OCI-LY3 (cell line): ENCODE measurements around the gene ANKS4B.
"Not testable (repeated sequence)": the region's sequence is repeated elsewhere in the genome, so short reads cannot be mapped to it uniquely, and the experiment has no call there.

ENCODE experiments used
- H2AFZ ChIP-seq: fragments of 200-600, 300-600 bp; shearing (Covaris generic); 2 replicates; pipeline ENCODE4 v1.6.0; 2014; ENCODE audit warnings: antibody characterized with exemption, low read depth, low read length
- H3K27ac ChIP-seq: fragments of 200-600, 300-600 bp; sonication (generic); 2 replicates; pipeline ENCODE4 v1.5.1; 2014; ENCODE audit warnings: mild to moderate bottlenecking, low read length, moderate library complexity, mixed read lengths
- H3K27me3 ChIP-seq: fragments of 200-600, 300-600 bp; sonication (generic); 2 replicates; pipeline ENCODE4 v1.6.1; 2014; ENCODE audit warnings: low read depth, low read length, mixed read lengths
- H3K36me3 ChIP-seq: fragments of 200-600, 300-600 bp; sonication (generic); replicated peaks from 2 replicates; pipeline ENCODE3; 2014; ENCODE audit warnings: low read depth, low read length, mixed read lengths
- H3K4me1 ChIP-seq: fragments of 300-600, 200-600 bp; sonication (generic); 2 replicates; pipeline ENCODE4 v1.6.1; 2014; ENCODE audit warnings: low read length, mixed read lengths
- H3K4me2 ChIP-seq: fragments of 200-600, 300-600 bp; sonication (generic); 2 replicates; pipeline ENCODE4 v1.6.1; 2014; ENCODE audit warnings: low read length, mixed read lengths
- H3K4me3 ChIP-seq: fragments of 300-600, 200-600 bp; sonication (generic); 2 replicates; pipeline ENCODE4 v1.5.1; 2014; ENCODE audit warnings: antibody characterized with exemption, mild to moderate bottlenecking, low read length, moderate library complexity
- H3K79me2 ChIP-seq: fragments of 300-600, 200-600 bp; shearing (Covaris generic); 2 replicates; pipeline ENCODE4 v1.6.1; 2014; ENCODE audit warnings: mild to moderate bottlenecking, low read length, mixed read lengths
- H3K9ac ChIP-seq: fragments of 300-600, 200-600 bp; shearing (Covaris generic); 2 replicates; pipeline ENCODE4 v1.6.0; 2014; ENCODE audit warnings: mild to moderate bottlenecking, low read length, moderate library complexity
- H3K9me3 ChIP-seq: fragments of 200-600, 300-600 bp; shearing (Covaris generic); 2 replicates; pipeline ENCODE4 v1.6.1; 2014; ENCODE audit warnings: low read length, mixed read lengths; ENCODE audit not compliant: insufficient read depth
- H4K20me1 ChIP-seq: fragments of 200-600, 300-600 bp; sonication (generic); 2 replicates; pipeline ENCODE4 v1.6.1; 2016; ENCODE audit warnings: low read length, mixed read lengths; ENCODE audit not compliant: insufficient read depth
- EZH2phosphoT487 ChIP-seq: fragments of 200-600 bp; shearing (Covaris generic); IDR thresholded peaks from 2 replicates; pipeline ENCODE4 v1.6.1; 2018; ENCODE audit warnings: antibody characterized with exemption, mixed run types, low read depth
- TF ChIP-seq, protein P1 (sequence below): fragments of 200-600, 300-600 bp; sonication (generic); IDR thresholded peaks from 2 replicates; pipeline ENCODE4 v1.5.1; 2014; ENCODE audit warnings: antibody characterized with exemption, low read length, low read depth

ANKS4B gene

DNA sequence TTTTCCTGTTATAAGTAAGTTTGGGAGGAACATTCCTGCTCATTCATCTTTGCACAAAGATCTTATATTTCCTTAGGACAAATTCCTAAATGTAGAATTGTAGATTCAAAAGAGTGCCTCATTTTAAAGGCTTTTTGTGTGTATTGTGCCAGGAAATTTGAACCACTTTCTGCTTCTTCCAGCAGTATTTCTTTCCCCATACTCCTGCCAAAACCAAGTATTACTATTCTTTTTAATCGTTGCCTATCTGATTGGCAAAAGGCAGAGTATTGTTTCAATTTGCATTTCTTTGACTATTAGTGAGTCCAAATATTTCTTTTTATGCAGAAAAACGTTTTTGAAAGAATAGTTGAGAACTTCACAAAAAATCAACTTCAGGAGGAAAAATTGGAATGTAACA lies 9.3 kb downstream of the ANKS4B start:
- Histone ChIP-seq H3K27me3 (peaks cover 7% of the 10 kb centered on the region; the same call in 1 of the 2 replicates), H3K4me1 (no peaks in the 10 kb centered on the region), H3K79me2 (no peaks in the 10 kb centered on the region), H3K4me3 (no peak overlapping the region), H3K27ac (no peak overlapping the region), H3K9ac (no peak overlapping the region), H2AFZ (no peak overlapping the region), H3K9me3 (no peaks in the 10 kb centered on the region), H4K20me1 (no peaks in the 10 kb centered on the region), H3K36me3 (no peaks in the 10 kb centered on the region), H3K4me2 (no peak overlapping the region)
- TF ChIP-seq EZH2phosphoT487, result no peak
- TF ChIP-seq, protein P1, sequence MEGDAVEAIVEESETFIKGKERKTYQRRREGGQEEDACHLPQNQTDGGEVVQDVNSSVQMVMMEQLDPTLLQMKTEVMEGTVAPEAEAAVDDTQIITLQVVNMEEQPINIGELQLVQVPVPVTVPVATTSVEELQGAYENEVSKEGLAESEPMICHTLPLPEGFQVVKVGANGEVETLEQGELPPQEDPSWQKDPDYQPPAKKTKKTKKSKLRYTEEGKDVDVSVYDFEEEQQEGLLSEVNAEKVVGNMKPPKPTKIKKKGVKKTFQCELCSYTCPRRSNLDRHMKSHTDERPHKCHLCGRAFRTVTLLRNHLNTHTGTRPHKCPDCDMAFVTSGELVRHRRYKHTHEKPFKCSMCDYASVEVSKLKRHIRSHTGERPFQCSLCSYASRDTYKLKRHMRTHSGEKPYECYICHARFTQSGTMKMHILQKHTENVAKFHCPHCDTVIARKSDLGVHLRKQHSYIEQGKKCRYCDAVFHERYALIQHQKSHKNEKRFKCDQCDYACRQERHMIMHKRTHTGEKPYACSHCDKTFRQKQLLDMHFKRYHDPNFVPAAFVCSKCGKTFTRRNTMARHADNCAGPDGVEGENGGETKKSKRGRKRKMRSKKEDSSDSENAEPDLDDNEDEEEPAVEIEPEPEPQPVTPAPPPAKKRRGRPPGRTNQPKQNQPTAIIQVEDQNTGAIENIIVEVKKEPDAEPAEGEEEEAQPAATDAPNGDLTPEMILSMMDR, result no peak

DNA sequence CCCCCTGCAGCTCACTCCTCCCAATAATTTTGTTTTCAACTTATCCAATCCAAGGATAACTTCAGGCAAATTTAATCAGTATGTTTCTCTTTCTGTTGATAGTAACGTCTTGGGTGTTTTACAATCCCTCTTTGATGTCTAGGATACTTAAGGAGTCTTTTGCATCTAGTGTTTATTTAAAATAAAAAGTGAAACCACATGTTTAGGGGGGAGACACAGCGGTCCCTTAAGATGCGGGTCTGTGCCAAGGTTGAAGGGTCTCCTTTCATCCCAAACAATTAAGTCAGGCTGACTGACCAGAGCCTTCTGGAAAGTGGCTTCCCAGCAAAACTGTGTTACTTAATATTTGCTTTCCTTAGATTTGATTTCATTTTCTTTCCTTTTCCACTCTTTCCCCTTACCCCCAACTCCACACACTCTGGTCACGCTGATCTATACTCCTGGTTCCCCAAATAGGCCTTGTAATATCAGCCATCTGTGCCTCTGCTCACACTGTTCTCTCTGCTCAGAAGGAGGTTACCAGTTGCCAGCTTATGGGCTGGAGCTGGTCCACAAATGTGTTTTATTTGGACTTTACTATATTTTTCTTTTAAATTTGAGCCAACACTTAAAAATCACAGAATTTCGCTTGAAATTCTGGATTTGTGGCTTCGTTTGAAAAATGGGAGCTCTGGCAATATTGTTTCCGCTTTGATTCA lies 11.2 kb downstream of the ANKS4B start:
- no peak for TF ChIP-seq EZH2phosphoT487
- TF ChIP-seq, protein P1, result no peak
- H3K4me2 ChIP-seq, result no peak overlapping the region
- no peaks in the 10 kb centered on the region for H3K9me3 ChIP-seq
- H2AFZ ChIP-seq, result no peak overlapping the region
- H3K27ac ChIP-seq, result no peak overlapping the region
- no peaks in the 10 kb centered on the region for H3K4me1 ChIP-seq
- no peaks in the 10 kb centered on the region for H3K36me3 ChIP-seq
- no peak overlapping the region for H3K4me3 ChIP-seq
- H3K79me2 ChIP-seq, result no peaks in the 10 kb centered on the region
- H3K27me3 ChIP-seq, result peaks cover 18% of the 10 kb centered on the region; the same call in 1 of the 2 replicates
- no peaks in the 10 kb centered on the region for H4K20me1 ChIP-seq
- H3K9ac ChIP-seq, result no peak overlapping the region

DNA sequence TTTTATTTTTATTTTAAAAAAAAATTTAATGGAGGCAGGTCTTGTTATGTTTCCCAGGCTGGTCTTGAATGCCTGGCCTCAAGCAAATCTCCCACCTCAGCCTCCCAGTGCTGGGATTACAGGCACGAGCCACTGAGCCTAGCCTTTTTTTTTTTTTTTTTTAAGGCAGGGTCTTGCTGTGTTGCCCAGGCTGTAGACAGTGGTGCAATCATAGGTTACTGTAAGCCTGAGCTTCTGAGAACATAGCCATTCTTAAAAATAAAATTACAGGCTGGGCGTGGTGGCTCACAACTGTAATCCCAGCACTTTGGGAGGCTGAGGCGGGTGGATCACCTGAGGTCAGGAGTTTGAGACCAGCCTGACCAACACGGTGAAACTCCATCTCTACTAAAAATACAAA lies 14.7 kb downstream of the ANKS4B start:
- H3K9me3 ChIP-seq, H3K27ac ChIP-seq, H3K4me3 ChIP-seq, H3K79me2 ChIP-seq, H4K20me1 ChIP-seq, H3K9ac ChIP-seq, H3K4me2 ChIP-seq, H3K36me3 ChIP-seq, H2AFZ ChIP-seq, H3K4me1 ChIP-seq: not testable (repeated sequence)
- H3K27me3 ChIP-seq, result peaks cover 35% of the 10 kb centered on the region

DNA sequence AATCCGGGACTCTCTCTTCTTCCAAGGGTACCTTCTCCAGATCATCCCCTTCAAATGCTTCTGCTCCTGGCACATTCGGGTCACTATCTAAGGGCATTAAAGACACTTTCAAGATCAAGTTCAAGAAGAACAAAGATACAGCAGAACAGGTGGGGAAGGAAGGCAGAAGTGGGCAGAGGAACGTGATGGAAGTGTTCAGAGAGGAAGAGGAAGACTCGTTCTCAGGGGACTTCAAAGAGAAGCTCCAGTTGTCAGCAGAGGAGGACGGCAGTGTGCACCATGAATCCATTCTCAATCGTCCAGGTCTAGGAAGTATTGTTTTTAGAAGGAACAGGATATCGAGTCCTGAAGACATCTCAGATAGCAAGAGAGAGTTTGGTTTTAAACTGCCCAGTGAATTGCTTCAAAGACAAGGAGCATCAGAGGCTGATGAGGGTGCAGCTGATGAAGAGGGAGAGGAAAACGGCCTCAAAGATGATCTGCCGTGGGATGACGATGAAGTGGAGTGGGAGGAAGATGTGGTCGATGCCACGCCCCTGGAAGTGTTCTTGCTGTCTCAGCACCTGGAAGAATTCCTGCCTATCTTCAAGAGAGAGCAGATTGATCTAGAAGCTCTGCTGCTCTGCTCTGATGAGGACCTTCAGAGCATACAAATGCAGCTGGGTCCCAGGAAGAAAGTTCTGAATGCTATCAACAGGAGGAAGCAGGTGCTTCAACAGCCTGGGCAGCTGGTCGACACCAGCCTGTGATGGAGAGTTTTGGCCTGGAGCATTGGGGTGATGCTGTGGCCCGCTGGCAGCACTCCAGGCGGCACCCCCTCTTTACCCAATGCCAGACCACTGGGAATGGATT lies 16.8 kb downstream of the ANKS4B start:
- Histone ChIP-seq H3K4me3 (no peak overlapping the region), H3K4me2 (0 out of 2 replicates have a peak overlapping the region, but pooled peaks have one; percentile 14), H3K9me3 (no peaks in the 10 kb centered on the region), H3K9ac (no peak overlapping the region), H4K20me1 (no peaks in the 10 kb centered on the region), H3K4me1 (peaks cover 6% of the 10 kb centered on the region), H3K27ac (no peak overlapping the region), H2AFZ (no peak overlapping the region), H3K36me3 (no peaks in the 10 kb centered on the region), H3K27me3 (peaks cover 40% of the 10 kb centered on the region), H3K79me2 (no peaks in the 10 kb centered on the region)
- TF ChIP-seq, protein P1, result no peak
- TF ChIP-seq EZH2phosphoT487, result no peak
